ENCODE data around the gene UFSP2. TPM values are rescaled to one million over a fixed set of nuclear protein-coding genes. Genes with fewer than 3 reads are reported as not detected.

The UFSP2 gene
- total and polyA plus RNA-seq, 2 of the 4 experiments (the other 2 are of a cell fraction), result 21.8 to 43.7 TPM

GRCh38 chr4:185469580-185470154, 43.9 kb upstream of the UFSP2 start:
- Histone ChIP-seq H3K23ac (ENCODE audit: low read depth, low read length) (no peak overlapping the region), H3K36me3 (ENCODE audit: control insufficient read depth, insufficient read depth, low read length) (no peaks in the 10 kb centered on the region), H2AK5ac (ENCODE audit: low read depth, low read length) (no peak overlapping the region), H4K20me1 (ENCODE audit: insufficient read depth, low read length) (no peaks in the 10 kb centered on the region), H4K8ac (ENCODE audit: low read depth in 2 of 2, low read length in 2 of 2) (no peak overlapping the region), H3K9me1 (ENCODE audit: insufficient read depth, low read length) (peaks cover 5% of the 10 kb centered on the region; the same call in 1 of the 2 replicates), H3K9me3 (ENCODE audit: control insufficient read depth, insufficient read depth, low read length) (no peaks in the 10 kb centered on the region), H4K5ac (ENCODE audit: low read depth, low read length) (no peak overlapping the region), H3K79me1 (ENCODE audit: low read depth in 1 of 2, low read length in 2 of 2) (no peaks in the 10 kb centered on the region; a peak in 1 of 4 replicates), H2BK5ac (ENCODE audit: low read depth, low read length, poor library complexity, severe bottlenecking) (no peak overlapping the region), H3K56ac (ENCODE audit: extremely low read depth, insufficient read depth, low read length) (no peak overlapping the region), H2AFZ (replicated peaks; ENCODE audit: low read length, poor library complexity) (no peak overlapping the region), H3K9ac (ENCODE audit: low read depth, low read length) (no peak overlapping the region), H3K4me1 (ENCODE audit: control insufficient read depth, insufficient read depth, low read length) (peaks cover 8% of the 10 kb centered on the region), H2BK20ac (ENCODE audit: low read depth, low read length) (no peak overlapping the region), H3K27me3 (ENCODE audit: control insufficient read depth, insufficient read depth, low read length) (no peaks in the 10 kb centered on the region), H3K18ac (ENCODE audit: low read depth, low read length) (no peak overlapping the region), H2AK9ac (replicated peaks; ENCODE audit: low read depth, low read length, poor library complexity) (no peak overlapping the region), H3K4me3 (ENCODE audit: insufficient read depth, low read depth, low read length) (no peak overlapping the region), H3K4me2 (ENCODE audit: low read depth, low read length) (no peak overlapping the region), H2BK15ac (ENCODE audit: low read depth, low read length) (no peak overlapping the region), H3K27ac (ENCODE audit: insufficient read depth, low read length) (no peak overlapping the region), H4K91ac (ENCODE audit: insufficient read depth, low read depth, low read length) (no peak overlapping the region), H3K4ac (ENCODE audit: low read depth, low read length) (no peak overlapping the region), H2BK120ac (ENCODE audit: low read depth, low read length) (no peak overlapping the region), H3K14ac (replicated peaks; ENCODE audit: low read depth, low read length) (no peak overlapping the region)
- no peak for DNase-seq
- ChIA-PET POLR2A (ENCODE audit: unreplicated experiment) (interaction anchor here (0.5 kb wide), 1 partner anchor 614 kb away, joined by 4 read pairs; no protein-coding TSS in a partner anchor), CTCF (no interaction called here)
- in situ Hi-C loops (cut with MboI; ENCODE audit: low sequenced_read_pairs), result no loop called here
- no peak for TF ChIP-seq NFE2L2 (IDR thresholded peaks at IDR 0.05; ENCODE audit: low read depth, low read length)
- TF ChIP-seq MXI1 (IDR thresholded peaks at IDR 0.05; ENCODE audit: borderline replicate concordance, low read depth, low read length), result no peak
- TF ChIP-seq BHLHE40 (IDR thresholded peaks at IDR 0.05; ENCODE audit: low read depth, low read length), result no peak
- no peak for TF ChIP-seq ELK1 (IDR thresholded peaks at IDR 0.05; ENCODE audit: borderline replicate concordance, low read depth, low read length)
- TF ChIP-seq RAD21 (IDR thresholded peaks at IDR 0.05; ENCODE audit: low read length), result no peak
- no peak for TF ChIP-seq POLR2A (IDR thresholded peaks at IDR 0.05; ENCODE audit: low read depth, low read length)
- no peak for TF ChIP-seq MAZ (IDR thresholded peaks at IDR 0.05; ENCODE audit: borderline replicate concordance, low read depth, low read length)
- TF ChIP-seq CHD1 (IDR thresholded peaks at IDR 0.05; ENCODE audit: low read depth, low read length), result no peak
- no peak for TF ChIP-seq MAFK (IDR thresholded peaks at IDR 0.05; ENCODE audit: low read depth, low read length)
- TF ChIP-seq CEBPB (IDR thresholded peaks at IDR 0.05; ENCODE audit: low read depth, low read length), result no peak
- no peak for TF ChIP-seq CTCF (conservative IDR thresholded peaks at IDR 0.05; ENCODE audit: low read depth, low read length)
- dilution Hi-C loops (cut with HindIII; ENCODE audit: low sequenced_read_pairs, unreplicated experiment), result no loop called here
- 60% methylated on average over 1 of the region's 9 CpGs; no CpG with 5 or more reads in 1 of the 2 experiments for WGBS, 2 experiments (ENCODE audit: extremely low coverage in 2 of 2, insufficient read length in 1 of 2)
- intact Hi-C loops (cut with micrococcal nuclease), result loop anchor here (2.0 to 5.0 kb wide), 4 partner anchors 45 to 553 kb away; partner anchors contain the start of genes PDLIM3 and UFSP2
- ATAC-seq (ENCODE audit: low read depth), result no peak
- BruUV-seq (replicated peaks), result no TSS peak

Data from IMR-90 (cell line).